HG02610 (cell line): ENCODE results near the gene GPR61.
A peak's percentile ranks its signal among the peaks of the same experiment; 100 is the strongest.

Source experiments
- ATAC-seq: cut with Tn5 transposase; IDR thresholded peaks from one replicate; pipeline ENCODE4 v1.9.1; 2021; ENCODE audit warnings: mild to moderate bottlenecking, moderate library complexity; ENCODE audit not compliant: unreplicated experiment

Gene GPR61

GRCh38 chr1:109534307-109534858, 5.3 kb upstream of the GPR61 start:
- ATAC-seq: no peak

GRCh38 chr1:109535481-109535880, 4.2 kb upstream of the GPR61 start:
- ATAC-seq: no peak

GRCh38 chr1:109535971-109536491, 3.6 kb upstream of the GPR61 start:
- ATAC-seq: no peak

GRCh38 chr1:109537450-109538178, 2.1 kb upstream of the GPR61 start:
- ATAC-seq: no peak

GRCh38 chr1:109538827-109539555, 681 bp upstream of the GPR61 start:
- no peak for ATAC-seq

GRCh38 chr1:109541102-109541501, 1.4 kb downstream of the GPR61 start:
- ATAC-seq: no peak

- ATAC-seq: no peak
Observed at GRCh38 chr1:109542657-109543056, 3.0 kb downstream of the GPR61 start.

GRCh38 chr1:109543283-109543987, 3.8 kb downstream of the GPR61 start:
- ATAC-seq: no peak

GRCh38 chr1:109543988-109544735, 4.5 kb downstream of the GPR61 start:
- ATAC-seq: no peak

GRCh38 chr1:109546311-109547109, 6.8 kb downstream of the GPR61 start:
- ATAC-seq: peak; percentile 43

GRCh38 chr1:109547463-109548320, 8.0 kb downstream of the GPR61 start:
- ATAC-seq: peak; percentile 8

GRCh38 chr1:109548321-109549267, 8.9 kb downstream of the GPR61 start, which contains the start of gene GNAI3:
Gene GNAI3, plus strand, starts transcription at chr1:109548615. Its CDS starts 106 bp downstream, at chr1:109548721.
- ATAC-seq: peak; percentile 90

- no peak for ATAC-seq
Observed at GRCh38 chr1:109556563-109556962, 16.9 kb downstream of the GPR61 start.

- ATAC-seq: no peak
Observed at GRCh38 chr1:109557520-109557919, 17.8 kb downstream of the GPR61 start.

GRCh38 chr1:109559995-109560394, 20.3 kb downstream of the GPR61 start:
- ATAC-seq: no peak

- ATAC-seq: no peak
Observed at GRCh38 chr1:109564194-109564878, 24.7 kb downstream of the GPR61 start.

GRCh38 chr1:109565241-109565640, 25.6 kb downstream of the GPR61 start:
- ATAC-seq: no peak
